NB4 (cell line): ENCODE measurements around the gene EDN2.

Source experiments
- DNase-seq: peaks from one replicate; pipeline ENCODE4 v3.0.0; 2010; ENCODE audit warnings: low read depth
- H3K4me3 ChIP-seq: one replicate; pipeline ENCODE4 v1.5.1; 2011; ENCODE audit warnings: mild to moderate bottlenecking, low read depth, low read length, moderate library complexity
- MYC ChIP-seq: IDR thresholded peaks from 2 replicates; pipeline ENCODE4 v1.6.1; 2011; ENCODE audit warnings: low read depth, low read length
- POLR2A ChIP-seq: IDR thresholded peaks from 2 replicates; pipeline ENCODE4 v1.6.1; 2011; ENCODE audit warnings: mild to moderate bottlenecking; ENCODE audit not compliant: insufficient read length; ENCODE audit errors: extremely low read depth
- TF ChIP-seq, protein P1 (sequence below): IDR thresholded peaks from one replicate; pipeline ENCODE4 v1.5.1; 2012; ENCODE audit warnings: low read depth, low read length
- TF ChIP-seq, protein P2 (sequence below): IDR thresholded peaks from 2 replicates; pipeline ENCODE4 v1.6.1; 2011; ENCODE audit warnings: low read depth, low read length

The EDN2 gene

DNA sequence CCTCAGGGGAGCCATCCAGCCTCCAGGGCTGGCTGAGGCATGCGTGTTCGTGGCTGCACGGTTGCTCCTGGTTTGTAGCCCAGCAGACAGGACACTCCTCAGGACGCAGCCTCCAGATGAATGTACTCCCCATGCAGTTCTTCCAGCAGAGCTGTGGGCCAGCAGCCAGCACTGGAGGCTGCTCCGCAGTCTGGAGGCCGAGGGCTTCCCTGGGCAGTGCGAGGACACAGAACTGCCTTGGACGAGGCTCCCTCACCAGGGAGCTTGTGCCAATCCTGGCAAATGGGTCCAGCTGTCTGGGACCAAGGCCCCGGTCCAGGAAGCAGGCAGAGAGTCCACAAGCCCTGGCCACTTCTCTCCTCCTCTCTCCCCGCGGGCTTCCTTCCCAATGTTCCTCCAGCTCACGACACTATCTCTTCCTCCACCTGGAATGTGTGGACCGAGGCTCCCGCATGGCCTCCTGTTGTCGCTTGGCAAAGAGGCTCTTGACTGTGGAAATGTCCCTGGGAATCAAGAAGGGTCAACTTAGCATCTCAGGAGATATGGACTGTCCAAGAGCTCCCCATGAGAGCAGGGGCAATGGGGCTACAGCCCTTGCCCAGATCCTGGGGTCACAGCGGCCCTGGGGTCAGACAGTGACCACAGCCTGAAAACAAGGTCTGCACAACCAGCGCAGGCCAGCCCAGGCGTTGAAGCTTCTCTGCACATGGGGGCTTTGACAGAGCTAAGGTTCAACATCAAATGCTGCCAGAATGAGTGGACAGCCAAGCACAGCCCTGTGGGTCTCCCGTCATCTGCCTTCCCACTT, 5.3 kb downstream of the EDN2 start:
- H3K4me3 ChIP-seq: no peak overlapping the region
- no peak for DNase-seq
- TF ChIP-seq, protein P1, sequence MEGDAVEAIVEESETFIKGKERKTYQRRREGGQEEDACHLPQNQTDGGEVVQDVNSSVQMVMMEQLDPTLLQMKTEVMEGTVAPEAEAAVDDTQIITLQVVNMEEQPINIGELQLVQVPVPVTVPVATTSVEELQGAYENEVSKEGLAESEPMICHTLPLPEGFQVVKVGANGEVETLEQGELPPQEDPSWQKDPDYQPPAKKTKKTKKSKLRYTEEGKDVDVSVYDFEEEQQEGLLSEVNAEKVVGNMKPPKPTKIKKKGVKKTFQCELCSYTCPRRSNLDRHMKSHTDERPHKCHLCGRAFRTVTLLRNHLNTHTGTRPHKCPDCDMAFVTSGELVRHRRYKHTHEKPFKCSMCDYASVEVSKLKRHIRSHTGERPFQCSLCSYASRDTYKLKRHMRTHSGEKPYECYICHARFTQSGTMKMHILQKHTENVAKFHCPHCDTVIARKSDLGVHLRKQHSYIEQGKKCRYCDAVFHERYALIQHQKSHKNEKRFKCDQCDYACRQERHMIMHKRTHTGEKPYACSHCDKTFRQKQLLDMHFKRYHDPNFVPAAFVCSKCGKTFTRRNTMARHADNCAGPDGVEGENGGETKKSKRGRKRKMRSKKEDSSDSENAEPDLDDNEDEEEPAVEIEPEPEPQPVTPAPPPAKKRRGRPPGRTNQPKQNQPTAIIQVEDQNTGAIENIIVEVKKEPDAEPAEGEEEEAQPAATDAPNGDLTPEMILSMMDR: no peak
- TF ChIP-seq MYC (no peak), POLR2A (no peak)
- TF ChIP-seq, protein P2, sequence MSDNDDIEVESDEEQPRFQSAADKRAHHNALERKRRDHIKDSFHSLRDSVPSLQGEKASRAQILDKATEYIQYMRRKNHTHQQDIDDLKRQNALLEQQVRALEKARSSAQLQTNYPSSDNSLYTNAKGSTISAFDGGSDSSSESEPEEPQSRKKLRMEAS: no peak

DNA sequence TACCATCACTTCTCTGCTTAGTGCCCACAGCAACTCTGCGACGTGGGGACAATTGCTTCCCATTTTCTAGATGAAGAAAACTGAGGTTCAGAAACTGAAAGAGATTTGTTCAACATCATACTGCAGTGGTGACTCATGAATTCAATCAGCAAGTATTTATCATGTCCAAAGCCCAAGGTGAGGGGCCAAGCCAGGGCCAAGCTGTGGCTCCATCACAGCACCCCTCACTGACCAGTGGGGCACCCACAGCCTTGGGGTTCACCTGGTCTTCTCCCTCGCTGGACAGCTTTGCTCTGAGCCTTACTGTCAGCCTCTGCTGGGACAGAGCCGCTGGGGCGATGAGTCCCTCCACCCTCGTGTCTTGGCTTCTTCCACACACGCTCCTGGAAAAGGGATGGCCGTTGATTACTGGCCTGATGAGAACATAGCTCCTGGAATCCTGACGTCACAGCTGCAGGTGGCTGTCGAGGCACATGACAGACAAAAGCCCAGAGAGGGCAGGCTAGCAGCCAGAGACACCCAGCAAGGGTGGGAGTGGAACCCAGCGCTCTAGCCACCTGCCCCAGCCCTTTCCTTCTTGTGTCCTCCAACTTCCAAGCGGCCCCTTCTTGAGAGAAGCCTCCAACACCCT, 6.2 kb downstream of the EDN2 start:
- TF ChIP-seq POLR2A: no peak
- TF ChIP-seq MYC: no peak
- TF ChIP-seq, protein P1: no peak
- TF ChIP-seq, protein P2: no peak
- no peak for DNase-seq
- H3K4me3 ChIP-seq: no peak overlapping the region

DNA sequence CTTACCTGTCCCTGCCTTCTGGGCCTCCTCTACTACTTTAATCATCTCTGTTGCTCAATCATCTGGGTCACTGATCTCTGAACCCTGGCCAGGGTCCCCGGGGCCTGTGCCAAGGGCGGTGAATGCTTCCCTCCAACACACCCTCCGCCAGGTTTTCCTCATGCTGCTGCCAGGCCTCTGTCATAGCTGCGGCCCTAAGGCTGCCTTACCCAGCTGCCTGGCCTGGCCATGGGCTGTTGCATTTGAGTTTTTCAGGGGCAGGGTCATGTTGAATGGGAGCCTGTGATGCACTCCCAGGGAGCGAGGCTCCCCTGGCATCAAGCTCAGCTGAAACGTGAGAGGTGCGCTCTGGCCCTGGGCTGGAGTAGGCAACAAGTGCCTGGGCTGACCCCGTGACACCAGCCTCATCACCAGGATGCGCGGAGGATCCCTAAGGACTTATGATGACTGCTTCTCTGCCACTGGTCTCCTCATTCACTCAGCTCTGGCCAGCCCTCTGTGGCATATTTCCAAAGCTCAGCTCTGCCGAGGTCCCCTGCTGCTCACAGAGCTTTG, 7.6 kb downstream of the EDN2 start:
- peak; percentile 72 for DNase-seq
- no peak overlapping the region for H3K4me3 ChIP-seq
- TF ChIP-seq MYC: no peak
- TF ChIP-seq, protein P2: 0 out of 2 replicates have a peak, but pooled peaks have one; percentile 15

DNA sequence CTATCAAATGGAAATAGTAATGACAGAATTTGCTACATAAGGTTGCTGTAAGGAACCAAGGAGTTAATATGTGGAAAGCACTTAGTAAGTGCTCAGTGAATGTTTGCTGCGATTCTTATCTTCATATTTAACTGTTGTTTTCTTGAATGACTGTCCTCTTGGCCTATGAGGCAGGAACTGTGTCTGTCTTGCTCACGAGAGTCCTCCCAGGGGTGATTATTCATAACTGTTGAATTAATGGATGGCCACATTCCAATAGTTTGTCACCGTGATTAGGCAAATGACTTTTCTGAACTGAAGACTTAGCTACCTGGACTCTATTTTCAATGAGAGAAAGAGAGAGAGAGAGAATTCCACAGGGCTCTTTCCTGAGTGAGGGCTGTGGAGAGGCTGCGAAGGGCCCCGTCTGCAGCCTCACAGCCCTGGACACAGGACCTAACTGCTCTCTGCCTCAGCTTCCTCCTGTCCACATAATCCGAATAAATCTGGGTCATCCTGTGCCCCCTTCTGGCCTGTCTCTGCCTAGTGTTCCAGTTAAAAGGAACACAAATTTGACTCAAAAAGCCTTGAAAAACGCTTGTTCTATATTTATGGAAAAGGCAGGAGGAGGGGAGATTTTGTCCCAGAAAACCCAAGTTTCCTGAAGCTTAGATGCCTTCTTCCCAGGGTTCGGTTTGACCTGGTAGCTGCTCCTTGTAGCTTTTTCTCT, 8.5 kb downstream of the EDN2 start:
- no peak for DNase-seq
- H3K4me3 ChIP-seq: no peak overlapping the region
- TF ChIP-seq POLR2A: no peak
- TF ChIP-seq, protein P2: no peak
- TF ChIP-seq, protein P1: no peak
- no peak for TF ChIP-seq MYC

DNA sequence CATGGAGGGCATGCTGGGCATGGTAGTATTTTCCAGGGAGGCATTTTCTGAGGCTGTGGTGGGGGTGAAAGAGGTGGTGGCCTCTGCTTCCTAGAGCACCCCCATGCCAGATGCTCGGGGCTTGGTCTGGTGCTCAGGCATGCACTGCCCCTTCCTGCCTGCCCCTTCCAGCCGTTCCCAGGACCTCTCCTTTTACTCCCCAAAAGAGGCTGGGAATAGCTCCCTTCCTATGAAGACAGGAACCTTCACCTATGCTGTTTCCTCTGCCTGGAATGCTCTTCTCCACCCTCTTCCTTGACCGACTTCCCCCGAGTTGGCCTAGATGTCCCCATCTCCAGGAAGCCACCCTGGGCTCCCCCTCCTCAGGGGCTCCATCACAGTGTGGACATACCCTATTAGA, 9.1 kb downstream of the EDN2 start:
- DNase-seq: no peak
- TF ChIP-seq, protein P1: no peak
- no peak for TF ChIP-seq MYC
- no peak for TF ChIP-seq POLR2A
- TF ChIP-seq, protein P2: no peak
- no peak overlapping the region for H3K4me3 ChIP-seq
